Mammary microvascular endothelial cell (primary cell): Measurements from ENCODE around the gene PGR. TPM values are rescaled to one million over a fixed set of nuclear protein-coding genes. Genes with fewer than 3 reads are reported as not detected.

Experiments
- total RNA-seq: library from RNA; depleted of rRNA; stranded (reverse); fragments of >200 nt; gene quantifications from 2 replicates; pipeline ENCODE4 v1.2.3, GENCODE V29; 2015

Gene PGR
- not detected in 2 replicates for total RNA-seq

DNA sequence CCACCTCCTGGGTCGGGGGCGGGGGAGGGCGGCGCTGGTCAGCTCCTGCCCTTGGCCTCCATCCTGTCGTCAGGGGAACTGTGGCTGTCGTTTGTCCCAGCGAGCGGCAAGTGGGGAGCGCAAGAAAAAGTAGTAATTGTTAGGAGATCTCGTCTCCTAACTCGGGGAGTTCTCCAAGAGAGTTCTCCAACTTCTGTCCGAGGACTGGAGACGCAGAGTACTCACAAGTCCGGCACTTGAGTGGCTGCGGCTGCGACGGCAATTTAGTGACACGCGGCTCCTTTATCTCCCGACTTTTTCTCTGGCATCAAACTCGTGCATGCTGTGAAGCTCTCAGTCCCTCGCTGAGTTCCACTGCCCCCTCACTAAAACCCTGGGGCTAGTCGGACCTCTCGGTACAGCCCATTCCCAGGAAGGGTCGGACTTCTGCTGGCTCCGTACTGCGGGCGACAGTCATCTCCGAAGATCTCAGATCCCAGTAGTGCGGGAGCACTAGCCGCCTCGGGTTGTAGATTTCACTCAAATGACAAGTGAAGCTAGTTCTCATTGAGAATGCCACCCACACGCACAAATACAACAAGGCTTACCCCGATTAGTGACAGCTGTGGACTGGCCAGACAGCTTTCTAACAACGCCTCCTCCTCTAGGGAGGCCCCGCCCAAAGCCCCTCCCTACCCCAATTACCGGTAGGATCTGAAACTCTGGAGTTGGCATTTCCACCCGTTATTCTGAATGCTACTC is at the start of gene PGR:
Gene PGR (minus strand): TSS at position 611 of the 741 bp plus-strand sequence. CDS start 743 bp downstream, outside the sequence.

